ENCODE data around the gene HPSE2.
A peak's percentile ranks its signal among the peaks of the same experiment; 100 is the strongest.

Gene HPSE2

DNA sequence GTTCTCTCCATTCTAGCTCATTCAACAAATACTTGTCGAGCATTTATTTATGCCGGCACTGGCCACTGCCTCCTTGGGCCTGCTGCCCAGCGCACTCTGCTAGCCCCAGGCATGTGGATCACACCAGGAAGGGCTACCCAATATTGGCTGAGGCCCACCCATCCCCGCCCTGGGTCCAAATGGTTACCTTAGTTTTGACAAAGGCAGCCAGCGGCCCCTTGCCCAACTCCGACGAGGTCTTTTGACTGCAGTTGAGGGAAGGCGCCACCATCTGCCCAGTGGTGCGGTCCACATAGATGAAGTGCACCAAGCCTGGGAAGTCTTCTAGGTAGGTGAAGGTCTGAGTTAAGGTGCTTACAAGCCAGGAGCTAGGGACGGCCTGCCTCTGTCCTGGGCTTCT lies 813.5 kb downstream of the HPSE2 start:
- no peak for DNase-seq

DNA sequence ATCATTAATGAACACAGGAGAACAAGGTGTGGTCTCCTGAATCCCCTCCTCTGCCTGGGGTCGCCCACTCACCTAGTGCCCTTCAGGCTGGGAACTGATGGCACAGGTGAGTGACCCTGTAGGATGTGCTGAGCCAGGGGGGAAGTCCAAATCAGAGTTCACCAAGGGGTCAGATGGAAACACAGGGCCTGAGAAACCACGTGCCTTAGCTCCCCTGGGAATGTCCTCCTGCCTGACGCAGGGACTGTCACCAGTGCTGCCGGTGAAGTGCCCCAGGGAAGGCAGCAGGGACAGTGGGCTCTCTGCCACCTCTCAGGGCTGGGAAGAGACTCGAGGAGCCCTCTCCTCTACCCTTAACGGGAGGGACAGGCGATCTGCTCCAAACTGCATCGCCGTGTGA lies 814.9 kb downstream of the HPSE2 start:
- DNase-seq = no peak

DNA sequence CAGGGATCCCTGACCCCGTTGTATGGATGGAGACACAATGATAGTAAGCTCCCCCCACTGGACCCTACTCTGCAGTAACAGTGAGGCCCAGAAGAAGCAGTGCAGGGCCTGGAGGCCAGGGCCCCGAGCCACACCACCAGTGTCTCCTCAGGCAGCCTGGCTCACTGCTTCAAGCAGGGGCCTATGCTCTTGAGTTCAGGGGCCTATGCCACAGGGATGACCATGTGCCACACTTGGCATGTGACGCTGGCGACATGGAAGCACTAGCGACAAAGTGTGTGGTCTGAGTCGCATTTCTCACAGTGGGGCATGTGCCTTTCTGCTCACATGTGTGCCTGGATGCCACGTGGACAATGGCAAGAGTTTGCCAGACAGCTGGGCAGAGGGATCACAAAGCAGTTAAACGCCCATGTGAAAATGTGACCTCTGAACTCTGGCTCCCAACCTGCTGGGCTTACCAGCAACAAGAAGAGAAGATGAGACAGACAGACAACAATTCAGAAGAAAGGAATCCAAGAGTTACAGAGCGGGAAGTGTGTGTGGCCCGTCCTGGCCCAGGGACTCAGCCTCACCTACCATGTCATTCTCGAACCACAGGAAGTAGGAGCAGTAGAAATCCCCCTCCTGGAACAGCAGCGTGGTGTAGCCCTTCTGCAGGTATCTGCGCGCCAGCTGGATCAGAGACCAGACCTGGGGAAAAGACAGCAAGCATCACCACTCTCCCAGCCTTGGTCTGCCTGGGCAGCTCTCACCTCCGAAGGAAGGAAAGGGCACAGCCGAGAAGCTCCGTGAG lies 816.0 kb downstream of the HPSE2 start:
- DNase-seq = no peak

DNA sequence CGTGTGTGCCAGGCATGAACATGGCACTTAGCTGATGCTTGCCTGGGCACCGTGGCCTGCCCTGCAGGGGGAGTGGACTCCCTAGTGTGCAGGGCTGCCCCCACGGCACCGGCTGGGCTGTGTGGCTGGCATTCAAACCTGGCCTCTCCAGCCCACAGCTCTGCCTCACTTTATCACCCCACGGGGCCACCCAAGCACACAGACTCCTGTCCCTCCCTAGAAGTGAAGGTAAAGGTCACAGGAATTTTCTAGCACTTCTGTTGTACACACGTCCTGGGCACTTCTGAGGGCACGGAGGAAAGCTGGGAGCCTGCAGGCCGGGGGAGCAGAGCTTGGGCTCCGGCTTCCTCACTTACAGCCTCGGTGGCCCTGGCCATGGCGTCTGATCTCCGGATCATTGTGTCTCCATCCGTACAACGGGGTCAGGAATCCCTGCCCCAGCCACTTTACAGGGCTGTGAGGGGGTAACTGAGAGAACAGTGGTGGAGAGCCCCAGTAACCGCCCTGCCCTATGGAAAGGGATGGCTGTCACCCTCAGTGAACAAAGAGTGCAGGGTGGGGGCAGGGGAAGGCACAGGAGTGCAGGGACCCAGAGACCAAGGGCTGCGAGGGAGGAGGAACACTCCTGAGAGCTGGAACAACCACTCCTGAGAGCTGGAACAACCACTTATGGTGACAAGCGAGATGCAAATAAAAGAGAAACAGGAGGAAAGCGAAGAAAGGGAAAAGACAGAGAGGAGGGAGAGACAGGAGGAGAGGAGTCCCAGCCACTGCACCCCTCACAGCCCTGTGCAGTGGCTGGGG lies 816.8 kb downstream of the HPSE2 start:
- no peak for DNase-seq

DNA sequence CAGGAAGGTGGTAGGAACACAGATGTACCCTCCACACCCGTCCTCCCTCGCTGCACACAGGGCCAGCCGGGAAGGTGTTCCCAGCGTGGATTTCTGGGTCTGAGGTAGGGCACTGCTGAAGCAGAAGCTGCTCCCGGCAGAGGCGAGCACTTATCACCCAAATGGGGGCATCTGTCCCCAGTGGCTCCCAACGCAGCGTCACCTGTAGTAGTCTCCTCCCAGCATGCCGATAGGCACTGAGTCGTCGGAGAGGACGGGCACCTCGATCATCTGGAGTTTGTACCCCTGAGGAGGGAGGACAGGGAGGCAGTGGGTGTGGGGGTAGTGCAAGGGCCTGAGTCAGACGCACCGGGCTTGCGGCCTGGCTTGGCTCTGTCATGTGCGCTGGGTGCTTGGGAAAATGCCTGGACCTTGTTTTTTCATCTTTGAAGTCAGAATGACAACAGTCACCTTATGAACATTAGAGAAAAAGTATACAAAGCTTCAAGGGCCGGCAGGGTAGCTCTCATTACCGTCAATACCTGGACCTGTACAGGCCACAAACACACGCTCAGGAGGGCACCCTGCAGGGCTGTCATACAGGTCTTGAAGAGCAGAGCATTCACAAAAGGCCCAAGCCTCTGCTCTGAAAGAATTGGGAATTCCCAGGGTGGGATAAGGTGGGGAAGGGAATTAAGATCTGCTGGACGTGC lies 817.5 kb downstream of the HPSE2 start:
- no peak for DNase-seq

DNA sequence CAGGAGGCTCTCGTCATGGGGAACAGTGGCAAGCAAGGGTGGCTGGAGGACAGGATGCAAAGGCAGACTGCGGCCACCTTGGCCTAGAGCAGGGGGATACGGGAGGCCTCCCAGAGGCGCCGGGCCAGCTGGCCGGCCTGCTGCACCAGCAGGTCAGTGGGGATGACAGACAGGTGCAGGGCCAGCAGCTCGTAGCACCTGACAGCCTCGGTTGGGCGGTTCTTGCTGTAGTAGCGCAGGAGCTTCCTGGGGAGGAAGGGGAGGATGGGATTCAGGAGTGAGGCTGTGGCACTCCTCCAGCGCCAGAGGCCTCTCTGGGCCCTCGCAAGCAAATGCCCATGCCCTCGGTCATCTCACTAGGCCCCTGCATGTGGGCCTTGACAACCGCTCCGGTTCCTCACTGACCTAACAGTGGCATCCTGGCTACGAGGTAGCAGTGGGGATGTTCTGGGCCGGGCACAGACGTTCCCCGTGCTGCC lies 818.1 kb downstream of the HPSE2 start:
- no peak for DNase-seq

DNA sequence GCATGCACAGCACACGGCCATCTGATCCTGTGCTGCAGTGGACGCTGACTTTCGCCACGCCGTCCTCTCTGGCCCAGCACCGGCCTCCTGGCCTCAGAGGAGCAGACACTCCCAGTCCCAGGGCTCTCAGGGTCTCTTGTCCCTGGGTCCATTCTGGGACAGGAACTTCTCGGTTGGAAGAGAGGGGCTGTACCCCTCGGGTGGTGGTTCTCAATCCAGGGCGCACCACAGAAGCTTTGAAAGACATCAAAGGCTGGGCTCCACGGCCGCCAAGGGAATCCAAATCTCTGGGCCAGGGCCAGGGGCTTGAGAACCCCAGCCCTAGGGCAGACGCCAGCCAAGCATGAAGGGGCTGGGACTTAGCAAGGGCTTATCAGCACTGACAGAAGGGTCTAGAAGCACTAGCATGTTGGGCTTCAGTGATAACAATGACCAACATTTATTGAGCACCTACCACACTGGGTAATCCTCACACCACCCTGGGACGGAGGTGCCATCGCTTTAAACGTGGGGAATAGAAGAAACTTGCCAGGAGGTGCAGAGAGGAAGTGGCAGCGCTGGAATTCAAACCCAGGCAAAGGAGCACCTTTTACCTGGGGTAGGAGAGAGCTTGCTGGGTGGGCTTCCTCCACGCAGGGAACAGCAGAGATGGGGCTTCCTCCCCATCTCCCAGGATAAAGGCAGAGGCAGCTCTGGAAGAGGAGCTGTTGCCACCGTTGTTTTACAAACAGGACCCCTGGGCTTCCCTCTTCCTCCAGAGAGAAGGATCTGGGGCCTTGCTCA lies 818.9 kb downstream of the HPSE2 start:
- DNase-seq = no peak

DNA sequence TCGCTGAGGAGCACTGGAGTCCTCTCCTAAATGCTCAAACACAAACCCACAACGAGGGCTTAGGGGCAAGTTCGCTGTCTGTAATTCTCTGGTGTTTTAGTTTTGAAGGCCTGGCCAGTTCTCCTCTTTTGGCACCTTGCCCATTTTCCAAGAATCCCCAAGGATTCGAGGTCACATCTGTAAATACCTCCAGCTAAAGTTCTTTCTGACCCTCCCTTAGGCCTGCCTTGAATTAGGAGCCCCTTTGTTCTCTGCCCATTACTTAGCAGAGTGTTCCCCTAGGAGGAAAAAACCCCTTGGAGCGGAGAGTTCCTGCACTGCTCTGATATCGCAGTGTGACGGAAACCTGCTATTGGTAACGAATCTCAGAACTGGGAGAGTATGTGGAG lies 819.9 kb downstream of the HPSE2 start:
- DNase-seq = no peak

DNA sequence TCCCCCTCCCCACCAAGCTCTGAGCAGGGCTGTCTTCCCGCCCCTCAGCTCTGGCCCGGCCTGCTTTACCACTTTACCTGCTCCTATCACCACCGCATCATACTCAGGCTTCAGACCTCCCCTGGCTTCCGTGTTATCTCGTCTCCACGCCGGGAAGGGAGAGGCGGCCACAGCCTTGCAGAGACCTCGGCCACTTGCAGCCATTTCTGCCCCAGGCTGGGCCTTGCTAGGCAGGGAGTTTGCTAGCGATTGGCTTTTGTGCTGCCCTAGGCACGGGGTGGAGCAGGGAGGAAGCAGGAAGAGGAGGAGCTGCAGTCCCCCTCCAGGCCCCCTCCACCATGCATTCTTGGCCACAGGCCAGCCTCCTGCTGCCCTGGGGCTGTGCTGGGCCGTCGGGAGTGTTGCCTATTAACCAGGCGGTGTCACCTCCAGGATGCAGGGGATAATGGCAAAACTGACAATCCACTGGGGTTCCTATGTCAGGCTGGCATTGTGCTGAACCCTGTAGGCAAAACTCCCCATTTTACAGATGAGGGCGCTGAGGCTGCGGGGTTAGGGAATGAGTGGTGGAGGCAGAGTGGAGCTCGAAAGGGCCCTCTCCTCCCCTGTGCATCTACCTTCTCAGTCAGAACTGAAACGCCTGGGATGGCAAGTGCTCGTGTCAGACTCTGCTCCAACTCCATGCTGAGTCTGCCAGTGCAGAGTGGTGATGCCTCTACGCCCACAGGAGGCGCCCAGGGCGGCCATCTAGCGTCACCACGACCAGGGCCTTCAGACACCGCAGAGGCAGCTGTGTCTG lies 820.5 kb downstream of the HPSE2 start, which contains the start of gene PYROXD2:
Gene PYROXD2, minus strand, starts transcription at position 251 of the 799 bp plus-strand sequence. Its CDS starts 47 bp downstream, at position 204.
- peak; percentile 83 for DNase-seq

DNA sequence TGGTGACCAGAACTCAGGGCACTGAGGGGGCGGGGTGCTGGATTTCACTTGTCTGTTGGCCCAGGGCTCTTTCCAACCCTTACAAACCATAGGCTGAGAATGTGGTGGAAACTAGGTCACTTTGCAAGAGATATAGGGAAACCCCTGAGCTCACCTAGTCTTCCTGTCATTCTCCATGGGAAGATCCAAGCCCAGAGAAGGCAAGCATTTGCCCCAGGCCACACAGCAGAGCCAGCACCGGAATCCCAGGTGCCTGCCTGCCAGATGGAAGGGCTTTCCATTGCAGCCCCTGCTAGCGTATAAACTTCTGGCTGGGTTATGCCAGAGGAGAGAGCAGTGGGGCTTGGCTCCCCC lies 821.1 kb downstream of the HPSE2 start:
- no peak for DNase-seq

DNA sequence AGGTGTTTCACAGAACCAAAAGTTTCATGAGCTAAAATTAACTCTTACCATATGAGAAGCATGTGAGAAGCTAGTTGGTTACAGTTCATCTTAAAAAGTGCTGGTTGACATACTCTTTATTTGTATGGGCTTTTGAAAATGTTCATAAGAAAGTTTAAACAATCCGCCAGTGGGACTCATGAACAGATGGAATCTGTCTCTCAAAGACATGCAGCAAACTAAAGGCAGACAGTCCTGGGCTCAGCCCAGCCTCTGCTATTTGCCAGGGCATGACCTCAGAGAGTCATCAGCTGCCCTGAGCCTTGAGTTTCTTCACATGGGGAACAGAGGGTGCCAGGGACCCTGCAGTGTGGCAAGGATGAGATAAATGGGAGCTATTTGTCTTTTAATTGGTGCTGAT lies 823.9 kb downstream of the HPSE2 start:
- no peak for DNase-seq

DNA sequence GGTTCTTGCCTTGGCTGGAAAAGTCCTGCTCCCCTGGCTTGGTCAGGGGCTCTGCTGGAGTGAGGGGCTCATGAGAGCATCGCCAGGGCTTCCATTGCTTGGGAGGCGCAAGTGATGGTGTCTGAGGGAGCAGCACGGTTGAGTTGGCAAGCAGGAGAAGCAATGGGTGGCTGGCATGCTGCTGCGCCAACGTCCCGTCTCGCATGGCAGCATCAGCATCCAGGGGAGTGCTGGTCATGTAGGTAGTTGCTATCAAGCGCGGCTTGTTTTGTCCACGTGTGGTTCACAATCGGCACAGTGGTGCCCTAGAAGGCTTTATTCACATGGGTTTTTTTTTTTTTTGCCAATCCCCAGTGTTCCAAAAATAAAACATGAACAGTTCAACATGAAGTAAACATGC lies 824.5 kb downstream of the HPSE2 start:
- DNase-seq = no peak

DNA sequence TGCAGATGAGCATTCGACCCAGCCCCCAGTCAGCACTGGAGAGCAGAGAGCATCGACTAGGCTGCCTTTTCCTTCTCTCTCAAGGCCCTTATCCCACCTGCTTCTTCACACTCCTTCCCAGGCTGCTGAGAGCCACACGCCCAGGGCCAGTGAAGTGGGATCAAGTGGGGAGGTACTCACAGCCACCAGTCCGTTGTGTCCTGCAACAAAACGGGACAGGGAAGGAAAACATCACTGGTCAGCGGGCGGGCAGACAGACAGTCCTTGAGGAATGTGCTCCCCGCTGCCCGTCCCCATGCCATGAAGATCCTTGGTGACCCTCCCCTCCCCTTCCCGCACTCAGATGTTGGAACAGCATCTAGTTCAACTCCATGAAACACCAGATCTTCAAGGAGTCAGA lies 824.9 kb downstream of the HPSE2 start:
- DNase-seq = no peak

DNA sequence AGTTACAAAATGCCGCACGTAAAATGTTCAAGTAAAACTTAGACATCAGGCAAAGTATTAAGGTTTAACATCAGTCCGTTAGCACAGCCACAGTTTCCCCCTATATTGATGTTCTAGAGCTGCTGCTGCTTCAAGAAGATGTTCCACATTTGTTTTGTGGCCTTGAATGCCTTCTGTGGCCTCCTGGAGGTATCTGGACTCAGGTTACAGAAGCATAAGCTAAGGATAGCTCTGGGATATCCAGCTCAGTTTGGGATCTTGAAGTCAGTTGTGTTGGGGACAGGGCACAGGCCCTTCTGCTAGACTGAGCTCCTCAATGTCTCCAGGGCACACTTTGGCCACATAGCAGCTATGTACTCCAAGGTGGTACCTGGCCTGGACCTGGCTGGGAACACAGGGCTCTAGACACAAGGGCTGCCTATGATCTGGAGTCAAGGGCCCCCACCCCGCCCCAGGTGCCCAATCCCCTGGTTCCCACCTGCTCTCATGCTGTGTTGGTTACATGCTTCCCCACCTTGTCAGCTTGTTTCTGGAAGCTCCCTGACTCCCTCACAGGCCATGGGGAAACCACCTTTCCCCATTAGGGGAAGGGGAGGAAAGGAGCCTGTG lies 825.4 kb downstream of the HPSE2 start:
- DNase-seq = no peak

DNA sequence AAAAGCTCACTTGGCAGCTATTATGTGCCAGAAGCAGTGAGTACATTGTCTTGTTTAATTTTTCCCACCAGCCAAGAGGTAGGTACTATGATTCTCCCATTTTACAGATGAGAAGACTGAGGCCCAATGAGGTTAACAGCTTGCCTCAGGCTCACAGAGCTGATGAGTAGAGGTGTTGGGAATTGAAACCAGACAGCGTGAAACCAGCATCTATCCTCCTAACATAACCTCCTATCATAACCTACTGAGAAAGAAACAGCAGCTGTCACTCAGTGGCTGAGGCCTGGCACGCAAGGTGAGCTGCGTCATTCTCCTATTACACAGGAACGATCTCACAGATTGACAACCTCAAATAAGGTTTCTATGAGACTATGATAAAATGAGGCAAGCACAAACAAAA lies 826.9 kb downstream of the HPSE2 start:
- DNase-seq = no peak

DNA sequence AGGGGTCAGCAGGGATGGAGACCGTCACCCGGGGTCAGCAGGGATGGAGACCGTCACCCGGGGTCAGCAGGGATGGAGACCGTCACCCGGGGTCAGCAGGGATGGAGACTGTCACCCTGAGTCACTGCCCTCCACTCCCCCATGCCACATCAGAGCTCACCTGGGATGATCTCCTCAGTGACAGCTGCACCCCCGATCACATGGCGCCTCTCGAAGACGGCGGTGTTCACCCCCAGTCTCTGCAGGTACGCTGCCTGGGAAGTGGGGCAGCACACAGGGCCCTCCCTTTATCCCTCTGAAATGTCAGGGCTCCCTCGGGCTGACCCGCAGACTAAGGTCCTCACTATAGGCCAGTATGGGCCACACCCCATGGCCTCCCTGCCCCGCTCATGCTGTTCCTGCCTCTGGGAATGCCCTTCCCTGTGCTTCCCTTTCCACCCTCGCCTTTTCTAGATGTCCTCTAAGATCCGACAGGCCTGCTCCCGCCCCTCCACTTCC lies 827.9 kb downstream of the HPSE2 start:
- DNase-seq = no peak
